ENCODE data around the gene SLC26A4.

DNA sequence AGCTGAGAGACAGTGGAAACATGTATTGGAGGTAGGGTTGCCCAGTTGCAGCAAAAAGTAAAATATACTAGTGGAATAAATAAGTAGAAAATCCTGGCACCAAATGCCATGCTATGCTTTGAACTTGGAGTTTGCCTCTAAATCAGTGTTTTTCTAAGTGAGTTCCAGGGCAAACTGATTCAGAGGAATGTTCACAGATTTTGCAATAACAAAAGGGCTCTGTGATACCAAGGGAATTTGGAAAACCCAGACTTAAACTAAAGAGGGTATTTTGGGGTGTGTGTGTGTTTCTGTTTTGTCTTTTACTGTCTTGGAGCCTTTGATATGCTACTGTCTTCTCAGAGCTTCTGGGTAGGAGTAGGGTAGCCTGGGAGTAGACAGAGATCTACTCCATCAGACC, 39.9 kb downstream of the SLC26A4 start:
- TF ChIP-seq, protein P1, sequence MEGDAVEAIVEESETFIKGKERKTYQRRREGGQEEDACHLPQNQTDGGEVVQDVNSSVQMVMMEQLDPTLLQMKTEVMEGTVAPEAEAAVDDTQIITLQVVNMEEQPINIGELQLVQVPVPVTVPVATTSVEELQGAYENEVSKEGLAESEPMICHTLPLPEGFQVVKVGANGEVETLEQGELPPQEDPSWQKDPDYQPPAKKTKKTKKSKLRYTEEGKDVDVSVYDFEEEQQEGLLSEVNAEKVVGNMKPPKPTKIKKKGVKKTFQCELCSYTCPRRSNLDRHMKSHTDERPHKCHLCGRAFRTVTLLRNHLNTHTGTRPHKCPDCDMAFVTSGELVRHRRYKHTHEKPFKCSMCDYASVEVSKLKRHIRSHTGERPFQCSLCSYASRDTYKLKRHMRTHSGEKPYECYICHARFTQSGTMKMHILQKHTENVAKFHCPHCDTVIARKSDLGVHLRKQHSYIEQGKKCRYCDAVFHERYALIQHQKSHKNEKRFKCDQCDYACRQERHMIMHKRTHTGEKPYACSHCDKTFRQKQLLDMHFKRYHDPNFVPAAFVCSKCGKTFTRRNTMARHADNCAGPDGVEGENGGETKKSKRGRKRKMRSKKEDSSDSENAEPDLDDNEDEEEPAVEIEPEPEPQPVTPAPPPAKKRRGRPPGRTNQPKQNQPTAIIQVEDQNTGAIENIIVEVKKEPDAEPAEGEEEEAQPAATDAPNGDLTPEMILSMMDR (IDR thresholded peaks at IDR 0.05), result no peak
- no peak for TF ChIP-seq POLR2A (IDR thresholded peaks at IDR 0.05)
